SKM-1 (cell line): ENCODE results near the gene SPZ1.
"Not testable (repeated sequence)": the region's sequence is repeated elsewhere in the genome, so short reads cannot be mapped to it uniquely, and the experiment has no call there.

ENCODE experiments used
- DNase-seq: peaks from one replicate; lab custom pipeline; 2025; ENCODE audit not compliant: unreplicated experiment; lab: John Stamatoyannopoulos, UW

Gene SPZ1

GRCh38 chr5:80326468-80326867, 6.7 kb downstream of the SPZ1 start:
- no peak for DNase-seq

GRCh38 chr5:80337379-80337778, 17.6 kb downstream of the SPZ1 start:
- DNase-seq, result no peak

GRCh38 chr5:80339116-80339515, 19.3 kb downstream of the SPZ1 start:
- DNase-seq, result no peak

GRCh38 chr5:80341016-80341775, 21.4 kb downstream of the SPZ1 start:
- no peak for DNase-seq

- no peak for DNase-seq
Observed at GRCh38 chr5:80343067-80343466, 23.3 kb downstream of the SPZ1 start.

GRCh38 chr5:80346055-80346454, 26.3 kb downstream of the SPZ1 start:
- peak; percentile 33 for DNase-seq

GRCh38 chr5:80348171-80348570, 28.4 kb downstream of the SPZ1 start:
- DNase-seq, result peak; percentile 36

- DNase-seq, result not testable (repeated sequence)
Observed at GRCh38 chr5:80351019-80351418, 31.2 kb downstream of the SPZ1 start.

- no peak for DNase-seq
Observed at GRCh38 chr5:80355686-80356085, 35.9 kb downstream of the SPZ1 start.

GRCh38 chr5:80357671-80358070, 37.9 kb downstream of the SPZ1 start:
- DNase-seq, result no peak

GRCh38 chr5:80360914-80361444, 41.2 kb downstream of the SPZ1 start:
- no peak for DNase-seq

GRCh38 chr5:80364892-80365291, 45.1 kb downstream of the SPZ1 start:
- no peak for DNase-seq

- no peak for DNase-seq
Observed at GRCh38 chr5:80368661-80369480, 49.1 kb downstream of the SPZ1 start.

- no peak for DNase-seq
Observed at GRCh38 chr5:80369521-80369920, 49.7 kb downstream of the SPZ1 start.

- no peak for DNase-seq
Observed at GRCh38 chr5:80370390-80370789, 50.6 kb downstream of the SPZ1 start.
